Renal cortex interstitium (tissue), 11 donors: ENCODE measurements around the gene INTS1. TPM values are rescaled to one million over a fixed set of nuclear protein-coding genes. Genes with fewer than 3 reads are reported as not detected.

Source experiments
- DNase-seq, 11 donors: peaks; one replicate each; pipeline ENCODE4 v3.0.0-alpha.2; 2013; ENCODE audit warnings: low read depth in 9 of 11, low spot score in 4 of 11; ENCODE audit errors: extremely low read depth in 1 of 11
- polyA plus RNA-seq, 3 donors: library from polyadenylated mRNA; unstranded; fragments of 120-200 nt; gene quantifications; one replicate each; pipeline ENCODE4 v1.2.1, GENCODE V29; 2013; ENCODE audit not compliant: insufficient read length in 3 of 3

The INTS1 gene
- polyA plus RNA-seq, 3 donors, result 50.0 to 94.7 (median 87.9) TPM

GRCh38 chr7:1431226-1431625 is 73.0 kb downstream of the INTS1 start:
- no peak for DNase-seq

- no peak for DNase-seq
Observed at GRCh38 chr7:1430056-1430845, 73.9 kb downstream of the INTS1 start.

- no peak for DNase-seq
Observed at GRCh38 chr7:1428941-1429501, 75.2 kb downstream of the INTS1 start.

- DNase-seq, result no peak
Observed at GRCh38 chr7:1427064-1427657, 77.0 kb downstream of the INTS1 start.

- DNase-seq, result no peak
Observed at GRCh38 chr7:1426474-1426873, 77.7 kb downstream of the INTS1 start.

GRCh38 chr7:1425292-1426136 is 78.7 kb downstream of the INTS1 start:
- DNase-seq, result no peak

GRCh38 chr7:1424041-1424440 is 80.1 kb downstream of the INTS1 start:
- DNase-seq, result no peak

GRCh38 chr7:1423264-1423811 is 80.9 kb downstream of the INTS1 start:
- no peak for DNase-seq

GRCh38 chr7:1422512-1423263 is 81.5 kb downstream of the INTS1 start:
- DNase-seq, result no peak

GRCh38 chr7:1421946-1422345 is 82.2 kb downstream of the INTS1 start:
- DNase-seq, result no peak

GRCh38 chr7:1421020-1421790 is 83.0 kb downstream of the INTS1 start:
- DNase-seq, result no peak

Other genes starting within 250 kb of the INTS1 start
- gene MICALL2, start 44.9 kb downstream of the INTS1 start, polyA plus RNA-seq, result 10 to 100 TPM in 2 of 3 donors, 1 to 10 TPM in 1; 8.2 to 14.9 (median 10.9) TPM
- gene MAFK, start 26.3 kb upstream of the INTS1 start, polyA plus RNA-seq, result 10 to 100 TPM in 1 of 3 donors, 1 to 10 TPM in 2; 6.3 to 21.5 (median 9.5) TPM
- 10 to 100 TPM in 1 of 3 donors, 1 to 10 TPM in 2; 4.6 to 11.1 (median 6.0) TPM for gene TMEM184A, start 51.8 kb upstream of the INTS1 start, polyA plus RNA-seq
- 10 to 100 TPM; 28.7 to 37.8 (median 30.4) TPM for gene PSMG3, start 65.6 kb upstream of the INTS1 start, polyA plus RNA-seq
- gene ELFN1, start 165.9 kb upstream of the INTS1 start, polyA plus RNA-seq, result 10 to 100 TPM in 2 of 3 donors, 1 to 10 TPM in 1; 10.0 to 17.9 (median 14.8) TPM